UCSD-AML1 (cell line): Measurements from ENCODE around the gene AHCYL2.
"Not testable (repeated sequence)": the region's sequence is repeated elsewhere in the genome, so short reads cannot be mapped to it uniquely, and the experiment has no call there.

Experiments
- DNase-seq: peaks from one replicate; lab custom pipeline; 2025; ENCODE audit not compliant: unreplicated experiment; lab: John Stamatoyannopoulos, UW

Gene AHCYL2

GRCh38 chr7:129208667-129209066, 16.2 kb upstream of the AHCYL2 start:
- DNase-seq = no peak

GRCh38 chr7:129209067-129209926, 15.5 kb upstream of the AHCYL2 start:
- no peak for DNase-seq

- peak; percentile 48 for DNase-seq
Measured at GRCh38 chr7:129210256-129210988, 14.4 kb upstream of the AHCYL2 start.

GRCh38 chr7:129210989-129211312, 13.9 kb upstream of the AHCYL2 start:
- DNase-seq = no peak

GRCh38 chr7:129212126-129212525, 12.7 kb upstream of the AHCYL2 start:
- no peak for DNase-seq

GRCh38 chr7:129212596-129212995, 12.2 kb upstream of the AHCYL2 start:
- DNase-seq = no peak

GRCh38 chr7:129213828-129214227, 11.0 kb upstream of the AHCYL2 start:
- no peak for DNase-seq

- DNase-seq = not testable (repeated sequence)
Measured at GRCh38 chr7:129215691-129216090, 9.1 kb upstream of the AHCYL2 start.

- DNase-seq = not testable (repeated sequence)
Measured at GRCh38 chr7:129216101-129216715, 8.6 kb upstream of the AHCYL2 start.

GRCh38 chr7:129216821-129217416, 7.9 kb upstream of the AHCYL2 start:
- DNase-seq = not testable (repeated sequence)

- DNase-seq = peak; percentile 47
Measured at GRCh38 chr7:129218514-129219062, 6.2 kb upstream of the AHCYL2 start.

- not testable (repeated sequence) for DNase-seq
Measured at GRCh38 chr7:129219166-129219565, 5.7 kb upstream of the AHCYL2 start.

GRCh38 chr7:129222064-129222463, 2.8 kb upstream of the AHCYL2 start:
- no peak for DNase-seq

GRCh38 chr7:129225206-129225930, 538 bp downstream of the AHCYL2 start:
- DNase-seq = peak; percentile 43

- DNase-seq = no peak
Measured at GRCh38 chr7:129225931-129226572, 1.2 kb downstream of the AHCYL2 start.

GRCh38 chr7:129227646-129228578, 3.1 kb downstream of the AHCYL2 start:
- DNase-seq = no peak

GRCh38 chr7:129228633-129229032, 3.8 kb downstream of the AHCYL2 start:
- DNase-seq = no peak

GRCh38 chr7:129231666-129232065, 6.8 kb downstream of the AHCYL2 start:
- DNase-seq = no peak

GRCh38 chr7:129238546-129238945, 13.7 kb downstream of the AHCYL2 start:
- DNase-seq = no peak
